ENCODE results near the gene KLB.
A peak's percentile ranks its signal among the peaks of the same experiment; 100 is the strongest.
"Not testable (repeated sequence)": the region's sequence is repeated elsewhere in the genome, so short reads cannot be mapped to it uniquely, and the experiment has no call there.

KLB gene

DNA sequence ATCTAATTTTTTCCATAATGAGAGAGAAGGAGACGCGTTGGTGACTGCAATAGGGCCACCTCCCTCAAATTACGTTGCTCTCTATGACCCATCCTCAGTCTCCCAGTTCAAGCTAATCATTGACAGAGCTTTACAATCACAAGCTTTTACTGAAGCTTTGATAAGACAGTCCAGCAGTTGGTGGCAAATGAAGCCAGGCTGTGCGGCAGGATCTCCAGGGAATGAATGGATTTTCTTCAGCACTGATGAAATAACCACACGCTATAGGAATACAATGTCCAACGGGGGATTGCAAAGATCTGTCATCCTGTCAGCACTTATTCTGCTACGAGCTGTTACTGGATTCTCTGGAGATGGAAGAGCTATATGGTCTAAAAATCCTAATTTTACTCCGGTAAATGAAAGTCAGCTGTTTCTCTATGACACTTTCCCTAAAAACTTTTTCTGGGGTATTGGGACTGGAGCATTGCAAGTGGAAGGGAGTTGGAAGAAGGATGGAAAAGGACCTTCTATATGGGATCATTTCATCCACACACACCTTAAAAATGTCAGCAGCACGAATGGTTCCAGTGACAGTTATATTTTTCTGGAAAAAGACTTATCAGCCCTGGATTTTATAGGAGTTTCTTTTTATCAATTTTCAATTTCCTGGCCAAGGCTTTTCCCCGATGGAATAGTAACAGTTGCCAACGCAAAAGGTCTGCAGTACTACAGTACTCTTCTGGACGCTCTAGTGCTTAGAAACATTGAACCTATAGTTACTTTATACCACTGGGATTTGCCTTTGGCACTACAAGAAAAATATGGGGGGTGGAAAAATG lies at the start of gene KLB:
Gene KLB (plus strand): TSS at position 168 of the 821 bp plus-strand sequence. CDS start 20 bp downstream, at position 188.
- TF ChIP-seq, protein P1, sequence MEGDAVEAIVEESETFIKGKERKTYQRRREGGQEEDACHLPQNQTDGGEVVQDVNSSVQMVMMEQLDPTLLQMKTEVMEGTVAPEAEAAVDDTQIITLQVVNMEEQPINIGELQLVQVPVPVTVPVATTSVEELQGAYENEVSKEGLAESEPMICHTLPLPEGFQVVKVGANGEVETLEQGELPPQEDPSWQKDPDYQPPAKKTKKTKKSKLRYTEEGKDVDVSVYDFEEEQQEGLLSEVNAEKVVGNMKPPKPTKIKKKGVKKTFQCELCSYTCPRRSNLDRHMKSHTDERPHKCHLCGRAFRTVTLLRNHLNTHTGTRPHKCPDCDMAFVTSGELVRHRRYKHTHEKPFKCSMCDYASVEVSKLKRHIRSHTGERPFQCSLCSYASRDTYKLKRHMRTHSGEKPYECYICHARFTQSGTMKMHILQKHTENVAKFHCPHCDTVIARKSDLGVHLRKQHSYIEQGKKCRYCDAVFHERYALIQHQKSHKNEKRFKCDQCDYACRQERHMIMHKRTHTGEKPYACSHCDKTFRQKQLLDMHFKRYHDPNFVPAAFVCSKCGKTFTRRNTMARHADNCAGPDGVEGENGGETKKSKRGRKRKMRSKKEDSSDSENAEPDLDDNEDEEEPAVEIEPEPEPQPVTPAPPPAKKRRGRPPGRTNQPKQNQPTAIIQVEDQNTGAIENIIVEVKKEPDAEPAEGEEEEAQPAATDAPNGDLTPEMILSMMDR (conservative IDR thresholded peaks at IDR 0.05): no peak
- no peak within 1 kb of the TSS; the same call in 1 of the 2 replicates for H3K27ac ChIP-seq

DNA sequence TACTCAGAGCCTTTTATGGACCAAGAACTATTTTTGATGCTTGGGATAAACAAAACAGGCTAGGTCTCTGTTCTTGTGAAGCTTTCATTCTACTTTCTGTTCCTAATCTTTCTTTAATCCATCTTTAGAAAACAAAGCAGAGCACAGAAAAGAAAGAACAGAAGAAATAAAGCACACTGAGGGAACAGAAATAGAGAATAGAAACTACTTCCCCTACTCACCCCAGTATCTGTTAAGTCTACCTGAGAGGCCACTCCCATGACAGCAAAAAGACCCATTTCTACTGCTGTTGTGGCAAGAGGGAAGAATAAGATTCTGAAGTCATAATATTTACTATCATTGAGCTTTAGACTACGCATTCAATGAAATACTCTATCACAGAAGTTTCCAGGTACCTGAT lies 49.7 kb upstream of the KLB start:
- TF ChIP-seq, protein P1 (conservative IDR thresholded peaks at IDR 0.05): no peak
- H3K27ac ChIP-seq: no peak overlapping the region

DNA sequence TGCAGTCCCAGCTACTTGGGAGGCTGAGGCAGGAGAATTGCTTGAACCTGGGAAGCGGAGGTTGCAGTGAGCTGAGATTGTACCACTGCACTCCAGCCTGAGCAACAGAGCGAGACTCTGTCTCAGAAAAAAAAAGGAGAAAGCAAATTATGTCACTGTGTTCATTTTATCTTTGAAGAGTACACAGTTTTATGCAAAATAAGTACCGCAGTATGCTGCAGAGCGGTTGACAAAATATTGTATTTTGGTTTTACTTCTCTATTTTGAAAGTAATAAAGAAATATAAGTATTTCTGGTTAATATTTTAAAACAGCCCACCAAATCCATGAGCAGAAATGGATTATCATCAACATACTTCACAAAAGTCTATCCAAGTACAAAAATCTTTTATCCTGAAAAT lies 46.1 kb upstream of the KLB start:
- H3K27ac ChIP-seq: not testable (repeated sequence)

DNA sequence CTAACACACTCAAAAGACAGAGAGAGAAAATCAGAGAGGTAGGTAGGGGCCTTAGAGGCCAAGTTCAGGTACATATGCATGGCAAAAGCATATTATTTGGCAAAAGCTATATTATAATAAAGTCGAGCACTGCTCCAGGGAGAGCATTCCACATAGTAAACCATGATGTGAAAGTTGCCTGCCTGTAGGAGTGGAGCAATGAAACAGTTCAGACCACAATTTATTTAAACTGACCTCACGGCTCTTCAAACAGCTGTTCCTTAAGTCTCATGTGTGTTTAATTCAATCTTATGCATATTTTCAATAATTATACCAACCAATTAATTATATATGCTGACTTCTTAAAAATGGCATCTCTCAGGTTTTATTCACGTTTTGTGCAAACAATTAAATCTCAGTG lies 43.9 kb upstream of the KLB start:
- TF ChIP-seq, protein P1 (conservative IDR thresholded peaks at IDR 0.05): no peak
- no peak overlapping the region for H3K27ac ChIP-seq

DNA sequence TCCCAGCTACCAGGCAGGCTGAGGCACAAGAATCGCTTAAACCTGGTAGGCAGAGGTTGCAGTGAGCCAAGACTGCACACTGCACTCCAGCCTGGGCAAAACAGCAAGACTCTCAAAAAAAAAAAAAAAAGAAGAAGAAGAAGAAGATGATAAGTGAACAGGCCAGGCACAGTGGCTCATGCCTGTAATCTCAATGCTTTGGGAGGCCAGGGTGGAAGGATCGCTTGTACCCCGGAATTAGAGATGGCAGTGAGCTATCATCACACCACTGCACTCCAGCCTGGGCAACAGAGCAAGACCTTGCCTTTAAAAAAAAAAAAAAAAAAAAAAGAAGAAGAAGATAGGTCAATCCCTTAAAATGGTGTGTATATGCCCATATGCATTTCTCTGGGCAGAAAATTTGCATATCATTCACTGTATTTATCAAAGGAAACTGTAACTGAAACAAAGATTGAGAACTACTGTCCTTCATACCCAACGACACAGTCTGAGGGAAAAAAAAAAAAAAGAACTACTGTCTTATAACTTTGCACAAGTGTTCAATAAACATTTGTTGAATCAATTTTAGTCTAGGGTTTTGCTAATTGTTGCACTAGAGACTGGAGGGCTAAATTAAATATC lies 42.8 kb upstream of the KLB start:
- TF ChIP-seq, protein P1 (conservative IDR thresholded peaks at IDR 0.05): no peak

DNA sequence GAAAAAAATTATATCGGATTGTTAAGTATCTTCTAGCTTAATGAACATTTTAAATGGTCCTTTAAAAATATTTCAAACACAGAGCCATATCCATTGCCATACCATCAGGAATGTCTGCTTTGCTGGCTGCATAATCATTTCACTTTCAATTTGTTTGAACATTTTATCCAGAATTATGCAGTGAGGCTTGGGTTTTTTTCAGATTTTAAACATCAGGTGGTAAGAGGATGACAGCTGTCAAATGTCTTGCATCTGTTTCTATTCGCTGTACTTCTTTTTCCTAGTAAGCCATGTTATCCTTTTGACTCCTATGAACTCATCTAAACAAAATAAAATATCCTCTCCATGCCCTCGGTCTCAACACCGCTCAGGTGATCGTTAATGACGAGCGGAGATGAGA lies 41.4 kb upstream of the KLB start:
- H3K27ac ChIP-seq: peak overlapping the region; percentile 75
- TF ChIP-seq, protein P1 (conservative IDR thresholded peaks at IDR 0.05): no peak

More for the DNA sequence above, 42.8 kb upstream of the KLB start:
- H3K27ac ChIP-seq: no peak overlapping the region

DNA sequence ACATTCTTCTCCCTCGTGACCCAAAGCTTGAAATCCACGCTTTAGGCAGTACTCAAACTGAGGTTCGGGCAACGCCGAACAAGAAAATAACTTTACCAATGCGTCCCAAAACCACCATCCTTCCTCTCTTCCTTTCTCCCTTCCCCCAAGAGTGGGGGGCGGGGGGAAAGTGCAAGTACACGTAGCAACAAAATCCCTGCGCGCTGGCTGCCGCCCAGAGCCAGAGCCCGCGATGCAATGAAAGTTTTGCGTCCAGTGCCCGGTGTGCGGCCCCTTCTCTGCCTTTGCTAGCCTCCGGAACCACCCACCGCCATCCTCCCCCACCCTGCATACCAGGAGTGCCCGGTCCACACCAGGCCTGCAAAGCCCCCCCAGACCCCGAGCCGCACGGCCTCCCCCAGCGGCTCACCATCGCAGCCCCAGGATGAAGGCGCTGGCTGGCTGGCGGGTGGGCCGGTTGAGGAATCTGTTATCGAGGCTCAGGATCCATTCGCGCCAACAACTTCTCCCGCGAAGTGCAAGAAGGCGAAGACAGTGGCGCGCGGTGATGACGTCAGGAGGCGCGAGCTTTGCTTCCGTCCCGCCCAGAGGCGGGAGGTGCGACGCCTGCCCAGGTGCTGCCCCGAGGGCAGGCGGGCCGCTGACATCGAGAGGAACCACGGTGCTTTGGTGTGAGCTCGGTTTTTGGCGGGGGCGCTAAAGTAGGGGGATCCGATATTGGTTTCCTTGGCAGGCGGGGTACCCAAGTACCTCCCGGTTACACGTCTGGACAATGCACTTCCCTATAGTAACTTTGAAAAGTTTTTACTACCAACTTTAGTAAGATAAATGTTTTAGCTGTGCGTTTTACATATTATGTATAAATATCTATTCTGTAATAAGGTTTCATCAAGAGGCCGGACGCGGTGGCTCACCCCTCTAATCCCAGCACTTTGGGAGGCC lies 40.6 kb upstream of the KLB start, which contains the start of gene RFC1:
Gene RFC1 (minus strand): TSS at position 533 of the 942 bp plus-strand sequence. CDS start 121 bp downstream, at position 412.
- TF ChIP-seq, protein P1 (conservative IDR thresholded peaks at IDR 0.05): no peak
- H3K27ac ChIP-seq: peak within 1 kb of the TSS; percentile 75

All from VCaP (cell line).